Measurements from ENCODE around the gene NAP1L4.

NAP1L4 gene

DNA sequence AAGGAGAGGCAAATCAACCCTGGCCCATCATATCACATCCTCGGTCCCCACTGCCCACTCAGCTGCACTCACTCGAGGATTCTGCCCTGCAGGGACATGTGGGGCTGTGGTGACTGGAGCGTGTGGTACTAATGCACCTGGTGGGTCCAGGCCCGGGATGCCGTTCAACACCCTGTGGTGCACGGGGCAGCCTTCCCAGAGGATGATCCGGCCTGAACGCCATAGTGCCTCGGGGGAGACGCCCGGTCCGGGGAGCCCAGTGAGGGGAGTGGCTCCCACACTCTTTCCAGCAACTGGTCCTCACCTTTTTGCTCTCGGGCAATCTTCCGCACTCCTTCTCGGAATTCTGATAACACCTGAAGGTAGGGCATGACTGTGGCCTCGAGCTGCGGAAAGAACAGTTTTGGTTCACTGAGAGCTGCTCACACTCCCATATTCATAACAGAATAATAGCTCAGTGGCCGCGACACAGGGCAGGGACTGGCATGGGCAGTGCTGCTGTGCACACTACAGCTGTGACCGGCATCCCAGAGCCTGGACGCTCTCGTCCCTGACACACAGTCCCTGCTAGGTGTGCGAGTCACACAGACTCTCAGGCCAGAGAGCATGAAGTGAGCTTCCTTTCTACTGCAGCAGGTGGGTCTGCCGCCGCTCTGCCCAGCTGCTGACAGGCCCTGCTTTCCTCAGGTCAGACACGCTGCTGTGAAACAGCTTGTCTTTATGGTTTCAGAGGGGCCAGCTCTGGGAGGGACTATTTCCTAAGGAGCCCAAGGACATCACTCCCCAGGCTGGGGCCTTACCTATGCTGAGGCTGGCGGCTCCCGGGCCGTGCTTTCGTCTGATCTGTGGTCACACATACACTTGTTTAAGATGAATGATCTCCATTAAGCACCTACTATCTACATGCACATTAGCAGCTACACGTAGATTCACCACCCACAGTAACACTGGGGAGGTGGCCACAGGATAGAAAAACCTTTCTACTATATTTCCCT, 20.1 kb upstream of the NAP1L4 start:
- H3K4me3 ChIP-seq (ENCODE audit: low read depth, low read length), result no peak overlapping the region
- in situ Hi-C loops (cut with HindIII; ENCODE audit: low sequenced_read_pairs), result no loop called here
- no peak for DNase-seq (ENCODE audit: low read depth, low spot score)
- TF ChIP-seq, protein P1, sequence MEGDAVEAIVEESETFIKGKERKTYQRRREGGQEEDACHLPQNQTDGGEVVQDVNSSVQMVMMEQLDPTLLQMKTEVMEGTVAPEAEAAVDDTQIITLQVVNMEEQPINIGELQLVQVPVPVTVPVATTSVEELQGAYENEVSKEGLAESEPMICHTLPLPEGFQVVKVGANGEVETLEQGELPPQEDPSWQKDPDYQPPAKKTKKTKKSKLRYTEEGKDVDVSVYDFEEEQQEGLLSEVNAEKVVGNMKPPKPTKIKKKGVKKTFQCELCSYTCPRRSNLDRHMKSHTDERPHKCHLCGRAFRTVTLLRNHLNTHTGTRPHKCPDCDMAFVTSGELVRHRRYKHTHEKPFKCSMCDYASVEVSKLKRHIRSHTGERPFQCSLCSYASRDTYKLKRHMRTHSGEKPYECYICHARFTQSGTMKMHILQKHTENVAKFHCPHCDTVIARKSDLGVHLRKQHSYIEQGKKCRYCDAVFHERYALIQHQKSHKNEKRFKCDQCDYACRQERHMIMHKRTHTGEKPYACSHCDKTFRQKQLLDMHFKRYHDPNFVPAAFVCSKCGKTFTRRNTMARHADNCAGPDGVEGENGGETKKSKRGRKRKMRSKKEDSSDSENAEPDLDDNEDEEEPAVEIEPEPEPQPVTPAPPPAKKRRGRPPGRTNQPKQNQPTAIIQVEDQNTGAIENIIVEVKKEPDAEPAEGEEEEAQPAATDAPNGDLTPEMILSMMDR (IDR thresholded peaks at IDR 0.05; ENCODE audit: low read depth, low read length), result no peak

DNA sequence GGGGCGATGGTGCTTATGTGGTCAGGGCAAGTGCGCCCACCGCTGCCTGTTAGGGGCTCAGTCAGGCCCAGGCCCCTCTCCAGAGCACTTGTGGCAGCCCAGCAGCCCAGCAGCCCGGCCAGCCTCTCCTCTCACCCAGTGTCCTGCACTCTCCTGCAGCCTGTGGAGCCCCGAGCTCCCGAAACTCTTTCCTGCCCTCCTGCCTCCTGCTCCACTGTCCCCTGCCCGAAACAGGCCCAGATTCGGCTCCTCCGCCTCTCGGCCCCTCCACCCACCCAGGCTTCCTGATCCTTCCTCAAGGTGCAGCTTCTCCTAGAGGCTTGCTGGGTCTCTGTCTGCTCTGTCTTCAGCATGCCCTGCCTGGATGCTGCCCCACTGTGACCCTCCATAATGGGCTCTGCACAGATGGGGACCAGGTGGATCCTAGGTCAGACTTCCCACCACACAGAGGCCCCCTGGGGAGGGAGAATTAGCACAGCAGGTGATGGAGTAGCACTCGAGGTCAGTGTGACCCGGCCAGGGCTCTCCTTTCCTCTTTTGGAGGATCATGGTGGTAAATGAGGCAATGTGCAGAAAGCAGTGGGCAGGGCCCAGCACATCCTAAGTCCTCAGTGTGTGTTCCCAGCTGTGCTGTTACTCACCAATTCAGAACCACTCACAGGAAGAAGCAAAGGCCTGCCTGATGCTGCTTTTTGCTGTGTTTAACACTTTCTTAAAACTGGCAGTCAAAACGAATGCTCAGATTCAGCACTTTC, 18.6 kb upstream of the NAP1L4 start:
- in situ Hi-C loops (cut with HindIII; ENCODE audit: low sequenced_read_pairs), result no loop called here

DNA sequence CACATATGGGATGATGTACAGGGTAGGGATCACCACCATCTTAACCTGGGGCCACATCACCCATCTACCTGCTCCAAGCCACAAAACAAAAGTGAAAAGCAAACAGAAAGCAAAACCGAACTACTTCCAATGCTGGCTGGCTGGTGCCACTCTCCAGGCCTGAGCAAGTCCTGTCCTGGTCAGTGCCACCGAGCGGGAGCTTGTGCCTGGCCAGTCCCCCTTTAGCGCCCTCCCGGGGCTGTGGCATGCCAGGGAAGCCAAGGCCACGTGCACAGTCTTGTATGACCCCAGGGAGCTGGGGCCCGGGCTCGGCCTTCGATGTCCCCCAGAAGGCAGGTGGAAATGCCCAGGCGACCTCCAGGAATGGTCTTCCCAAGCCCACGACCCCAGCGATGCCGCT, 17.9 kb upstream of the NAP1L4 start:
- TF ChIP-seq, protein P1 (IDR thresholded peaks at IDR 0.05; ENCODE audit: low read depth, low read length), result no peak
- H3K4me3 ChIP-seq (ENCODE audit: low read depth, low read length), result no peak overlapping the region
- no peak for DNase-seq (ENCODE audit: low read depth, low spot score)
- in situ Hi-C loops (cut with HindIII; ENCODE audit: low sequenced_read_pairs), result no loop called here

More for the DNA sequence above, 18.6 kb upstream of the NAP1L4 start:
- peak; percentile 51 for DNase-seq (ENCODE audit: low read depth, low spot score)
- no peak overlapping the region for H3K4me3 ChIP-seq (ENCODE audit: low read depth, low read length)
- TF ChIP-seq, protein P1 (IDR thresholded peaks at IDR 0.05; ENCODE audit: low read depth, low read length), result no peak

DNA sequence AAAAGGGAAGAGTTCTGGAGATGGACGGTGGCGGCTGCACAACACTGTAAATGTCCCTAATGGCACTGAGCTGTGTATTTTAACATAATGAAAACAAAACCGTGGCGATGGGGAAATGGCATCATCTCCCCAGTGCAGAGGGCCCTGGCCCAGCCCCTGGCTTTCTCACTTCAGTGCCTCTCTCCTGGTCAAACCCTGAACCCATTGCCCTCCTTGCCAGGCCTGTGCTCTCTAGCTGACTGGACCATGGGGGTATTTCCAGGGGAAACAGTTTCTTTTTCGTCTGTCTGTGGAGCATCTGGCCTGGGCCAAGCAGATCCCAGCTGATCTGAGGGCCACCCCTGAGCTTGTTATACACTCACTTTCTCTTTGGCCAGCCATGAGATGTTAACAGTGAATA, 17.4 kb upstream of the NAP1L4 start:
- TF ChIP-seq, protein P1 (IDR thresholded peaks at IDR 0.05; ENCODE audit: low read depth, low read length), result no peak
- DNase-seq (ENCODE audit: low read depth, low spot score), result no peak
- in situ Hi-C loops (cut with HindIII; ENCODE audit: low sequenced_read_pairs), result no loop called here
- no peak overlapping the region for H3K4me3 ChIP-seq (ENCODE audit: low read depth, low read length)

DNA sequence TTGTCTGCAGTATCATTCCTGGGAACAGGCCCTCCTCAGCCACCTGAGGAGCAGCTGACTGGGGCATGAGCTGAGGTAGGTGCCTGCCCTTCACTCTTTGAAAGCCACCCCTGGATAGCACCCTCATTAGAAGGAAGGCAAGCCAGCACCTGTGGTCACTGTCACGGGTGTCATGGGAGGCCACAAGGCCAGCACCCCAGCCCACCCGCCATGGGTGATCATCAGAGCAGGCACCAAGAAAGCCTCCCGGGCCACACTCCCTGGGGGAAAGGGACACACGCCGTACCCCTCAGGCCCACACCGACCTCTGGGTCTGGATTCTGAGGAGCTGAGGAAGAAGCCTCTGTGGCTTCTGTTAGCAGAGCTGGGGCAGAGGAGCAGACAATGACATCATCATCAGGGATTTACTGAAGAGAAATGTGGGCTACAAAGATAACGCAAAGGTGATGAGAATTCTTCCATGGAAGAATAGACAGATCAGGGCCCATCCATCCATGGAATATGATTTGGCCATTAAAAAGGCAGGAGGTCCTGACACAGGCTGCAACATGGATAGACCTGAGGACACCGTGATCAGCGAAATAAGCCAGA, 16.7 kb upstream of the NAP1L4 start:
- in situ Hi-C loops (cut with HindIII; ENCODE audit: low sequenced_read_pairs), result no loop called here
- DNase-seq (ENCODE audit: low read depth, low spot score), result no peak
- no peak overlapping the region for H3K4me3 ChIP-seq (ENCODE audit: low read depth, low read length)
- TF ChIP-seq, protein P1 (IDR thresholded peaks at IDR 0.05; ENCODE audit: low read depth, low read length), result no peak

DNA sequence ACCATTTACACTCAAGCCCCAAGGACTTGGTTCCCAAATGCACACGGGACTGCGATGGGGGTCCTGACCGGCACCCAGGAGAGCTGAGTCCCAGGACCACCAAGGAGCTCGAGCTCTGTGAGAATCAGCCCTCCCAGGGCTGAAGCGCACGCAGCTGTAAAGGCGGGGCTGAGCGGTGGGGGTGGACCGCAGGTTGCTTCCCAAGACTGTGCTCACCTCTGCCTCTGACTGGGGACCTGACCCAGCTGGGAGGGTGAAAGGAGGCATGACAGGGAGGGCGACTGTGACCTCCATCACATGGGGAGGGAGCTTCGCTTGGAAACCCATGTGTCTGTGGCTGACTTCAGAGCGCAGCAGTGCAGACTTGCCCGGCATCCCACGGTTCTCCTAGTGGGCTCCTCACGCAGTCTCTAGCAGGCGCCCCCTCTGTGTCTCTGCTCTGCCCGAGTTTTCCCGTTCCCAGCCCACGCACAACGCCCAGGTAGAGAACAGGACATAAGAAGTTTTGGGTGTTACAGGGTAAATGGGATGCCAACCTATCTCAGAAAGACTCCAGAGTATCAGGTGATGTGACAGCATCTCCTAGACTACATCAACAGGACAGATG, 15.4 kb upstream of the NAP1L4 start:
- in situ Hi-C loops (cut with HindIII; ENCODE audit: low sequenced_read_pairs), result no loop called here
- no peak for DNase-seq (ENCODE audit: low read depth, low spot score)
- TF ChIP-seq, protein P1 (IDR thresholded peaks at IDR 0.05; ENCODE audit: low read depth, low read length), result no peak

More for the DNA sequence above, 15.4 kb upstream of the NAP1L4 start:
- H3K4me3 ChIP-seq (ENCODE audit: low read depth, low read length), result no peak overlapping the region
